ENCODE data around the gene MBTPS1.

- TF ChIP-seq, protein P1, sequence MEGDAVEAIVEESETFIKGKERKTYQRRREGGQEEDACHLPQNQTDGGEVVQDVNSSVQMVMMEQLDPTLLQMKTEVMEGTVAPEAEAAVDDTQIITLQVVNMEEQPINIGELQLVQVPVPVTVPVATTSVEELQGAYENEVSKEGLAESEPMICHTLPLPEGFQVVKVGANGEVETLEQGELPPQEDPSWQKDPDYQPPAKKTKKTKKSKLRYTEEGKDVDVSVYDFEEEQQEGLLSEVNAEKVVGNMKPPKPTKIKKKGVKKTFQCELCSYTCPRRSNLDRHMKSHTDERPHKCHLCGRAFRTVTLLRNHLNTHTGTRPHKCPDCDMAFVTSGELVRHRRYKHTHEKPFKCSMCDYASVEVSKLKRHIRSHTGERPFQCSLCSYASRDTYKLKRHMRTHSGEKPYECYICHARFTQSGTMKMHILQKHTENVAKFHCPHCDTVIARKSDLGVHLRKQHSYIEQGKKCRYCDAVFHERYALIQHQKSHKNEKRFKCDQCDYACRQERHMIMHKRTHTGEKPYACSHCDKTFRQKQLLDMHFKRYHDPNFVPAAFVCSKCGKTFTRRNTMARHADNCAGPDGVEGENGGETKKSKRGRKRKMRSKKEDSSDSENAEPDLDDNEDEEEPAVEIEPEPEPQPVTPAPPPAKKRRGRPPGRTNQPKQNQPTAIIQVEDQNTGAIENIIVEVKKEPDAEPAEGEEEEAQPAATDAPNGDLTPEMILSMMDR (IDR thresholded peaks at IDR 0.05): no peak
- no peak for TF ChIP-seq POLR2A (IDR thresholded peaks at IDR 0.05)
- TF ChIP-seq EP300 (IDR thresholded peaks at IDR 0.05): no peak
- TF ChIP-seq POLR2AphosphoS5 (IDR thresholded peaks at IDR 0.05): no peak
Observed at GRCh38 chr16:84110527-84110926, 6.2 kb downstream of the MBTPS1 start.

Measured in suprapubic skin (tissue), 4 donors.